ENCODE measurements around the gene LYZL2. TPM values are rescaled to one million over a fixed set of nuclear protein-coding genes. Genes with fewer than 3 reads are reported as not detected.
"Not testable (repeated sequence)": the region's sequence is repeated elsewhere in the genome, so short reads cannot be mapped to it uniquely, and the experiment has no call there.

LYZL2 gene
- total RNA-seq, 4 donors from 2014 or later: not detected

DNA sequence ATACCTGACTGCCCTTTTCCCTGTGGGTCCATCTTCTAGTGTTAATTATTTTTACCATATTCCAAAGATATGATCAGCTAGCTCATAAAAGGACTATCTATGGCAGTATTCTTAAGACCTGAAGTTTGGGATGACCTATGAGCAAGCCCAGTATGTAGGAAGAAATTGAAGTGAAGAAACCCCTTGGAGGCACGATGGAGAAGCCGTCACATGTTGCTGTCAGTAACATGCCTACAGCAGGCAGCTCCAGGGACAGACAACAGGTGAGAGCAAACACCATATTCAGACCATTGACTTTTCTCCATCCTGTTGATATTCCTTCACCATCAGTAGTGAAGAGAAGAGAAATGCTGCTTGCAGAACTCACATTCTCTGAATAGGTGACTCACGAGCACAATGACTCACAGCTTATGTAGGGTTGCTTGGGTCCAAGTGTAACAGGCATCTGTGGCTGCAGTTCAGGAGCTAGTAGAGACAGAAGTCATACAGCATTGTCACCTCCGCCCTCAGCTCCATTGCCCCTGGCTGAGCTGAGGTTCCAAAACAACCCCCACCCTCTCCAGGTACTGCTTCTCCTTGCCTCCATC is 8.4 kb upstream of the LYZL2 start:
- TF ChIP-seq EP300 (IDR thresholded peaks at IDR 0.05) (no peak), POLR2A (IDR thresholded peaks at IDR 0.05; ENCODE audit: low read depth) (no peak)
- TF ChIP-seq, protein P1, sequence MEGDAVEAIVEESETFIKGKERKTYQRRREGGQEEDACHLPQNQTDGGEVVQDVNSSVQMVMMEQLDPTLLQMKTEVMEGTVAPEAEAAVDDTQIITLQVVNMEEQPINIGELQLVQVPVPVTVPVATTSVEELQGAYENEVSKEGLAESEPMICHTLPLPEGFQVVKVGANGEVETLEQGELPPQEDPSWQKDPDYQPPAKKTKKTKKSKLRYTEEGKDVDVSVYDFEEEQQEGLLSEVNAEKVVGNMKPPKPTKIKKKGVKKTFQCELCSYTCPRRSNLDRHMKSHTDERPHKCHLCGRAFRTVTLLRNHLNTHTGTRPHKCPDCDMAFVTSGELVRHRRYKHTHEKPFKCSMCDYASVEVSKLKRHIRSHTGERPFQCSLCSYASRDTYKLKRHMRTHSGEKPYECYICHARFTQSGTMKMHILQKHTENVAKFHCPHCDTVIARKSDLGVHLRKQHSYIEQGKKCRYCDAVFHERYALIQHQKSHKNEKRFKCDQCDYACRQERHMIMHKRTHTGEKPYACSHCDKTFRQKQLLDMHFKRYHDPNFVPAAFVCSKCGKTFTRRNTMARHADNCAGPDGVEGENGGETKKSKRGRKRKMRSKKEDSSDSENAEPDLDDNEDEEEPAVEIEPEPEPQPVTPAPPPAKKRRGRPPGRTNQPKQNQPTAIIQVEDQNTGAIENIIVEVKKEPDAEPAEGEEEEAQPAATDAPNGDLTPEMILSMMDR (IDR thresholded peaks at IDR 0.05): no peak
- no peaks in the 10 kb centered on the region for H3K36me3 ChIP-seq
- 80% methylated on average over 4 of the region's 4 CpGs for WGBS
- no peak for DNase-seq (ENCODE audit: extremely low spot score)
- no peak overlapping the region for H3K27ac ChIP-seq (replicated peaks in 1 of 4)
- H3K4me1 ChIP-seq: peaks cover 0 to 11% (median 0%) of the 10 kb centered on the region in 4 donors
- H3K27me3 ChIP-seq: no peaks in the 10 kb centered on the region
- H3K9me3 ChIP-seq: no peaks in the 10 kb centered on the region
- no peak overlapping the region for H3K4me3 ChIP-seq
- intact Hi-C loops (cut with DNase I): no loop called here

DNA sequence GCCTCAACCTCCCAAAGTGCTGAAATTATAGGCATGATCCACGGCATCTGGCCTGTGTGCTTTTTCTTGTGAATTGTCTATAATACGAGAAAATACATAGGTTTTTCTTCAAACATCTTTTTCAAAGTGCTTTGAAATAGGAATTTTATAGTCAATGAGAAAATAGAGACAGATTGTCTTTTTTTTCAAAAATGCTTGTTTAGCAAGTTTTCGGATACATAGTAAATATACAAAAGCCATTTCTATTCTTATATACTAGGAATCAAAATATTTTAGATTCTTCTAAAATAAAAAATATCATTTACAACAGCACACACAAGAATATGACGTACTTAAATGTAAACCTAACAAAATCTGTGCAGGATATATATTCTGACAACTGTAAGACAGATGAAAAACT is 1.6 kb upstream of the LYZL2 start:
- WGBS: 93% methylated on average over 4 of the region's 4 CpGs
- Histone ChIP-seq H3K27me3 (no peaks in the 10 kb centered on the region), H3K36me3 (no peaks in the 10 kb centered on the region), H3K9me3 (no peaks in the 10 kb centered on the region), H3K4me3 (no peak overlapping the region), H3K27ac (replicated peaks in 1 of 4) (no peak overlapping the region), H3K4me1 (no peaks in the 10 kb centered on the region)
- DNase-seq (ENCODE audit: extremely low spot score): no peak
- TF ChIP-seq EP300 (IDR thresholded peaks at IDR 0.05) (no peak), POLR2AphosphoS5 (IDR thresholded peaks at IDR 0.05) (no peak), POLR2A (IDR thresholded peaks at IDR 0.05; ENCODE audit: low read depth) (no peak)
- TF ChIP-seq, protein P1 (IDR thresholded peaks at IDR 0.05): no peak
- intact Hi-C loops (cut with DNase I): no loop called here

DNA sequence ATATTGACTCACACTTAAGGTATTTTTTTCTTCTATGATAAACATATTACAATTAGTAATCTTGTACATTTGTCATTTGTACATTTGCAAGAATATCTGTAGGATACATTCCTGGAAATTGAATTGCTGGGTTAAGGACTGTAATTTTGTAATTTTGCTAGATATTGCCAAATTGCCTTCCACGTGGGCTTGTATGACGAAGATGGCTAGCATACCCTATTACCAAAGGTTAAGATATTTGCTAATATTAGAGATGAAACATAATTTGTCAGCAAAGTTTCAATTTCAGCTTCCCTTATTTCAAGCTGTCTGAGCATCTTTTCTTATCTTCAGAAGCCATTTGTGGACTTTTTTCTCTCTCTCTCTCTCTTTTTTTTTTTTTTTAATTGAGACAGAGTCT is 1.0 kb upstream of the LYZL2 start:
- intact Hi-C loops (cut with DNase I): no loop called here
- Histone ChIP-seq H3K9me3 (no peaks in the 10 kb centered on the region), H3K4me1 (no peaks in the 10 kb centered on the region), H3K27me3 (no peaks in the 10 kb centered on the region), H3K36me3 (no peaks in the 10 kb centered on the region), H3K27ac (replicated peaks in 1 of 4) (no peak overlapping the region), H3K4me3 (no peak overlapping the region)
- DNase-seq (ENCODE audit: extremely low spot score): no peak
- WGBS: 73% methylated on average over 2 of the region's 2 CpGs
- TF ChIP-seq EP300 (IDR thresholded peaks at IDR 0.05): no peak
- TF ChIP-seq POLR2AphosphoS5 (IDR thresholded peaks at IDR 0.05): no peak
- TF ChIP-seq, protein P1 (IDR thresholded peaks at IDR 0.05): no peak
- TF ChIP-seq POLR2A (IDR thresholded peaks at IDR 0.05; ENCODE audit: low read depth): no peak

DNA sequence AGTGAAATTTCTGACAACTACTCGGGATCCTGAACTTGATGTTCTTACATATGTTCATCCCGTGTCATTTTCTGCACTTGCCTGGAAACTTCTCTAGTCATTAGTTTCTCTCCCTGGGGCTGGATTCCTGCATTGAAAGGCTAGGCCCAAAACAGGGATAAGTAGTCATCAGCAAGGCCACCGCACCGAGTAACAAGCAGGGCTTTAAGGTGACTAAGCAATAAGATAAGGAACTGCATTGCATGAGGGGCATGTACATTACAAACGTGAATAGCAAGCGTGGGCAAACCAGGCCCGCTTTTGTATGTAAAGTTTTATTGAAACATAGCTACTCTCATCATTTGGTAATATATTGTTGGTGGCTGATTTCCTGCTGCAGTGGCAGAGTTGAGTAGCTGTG is 977 bp downstream of the LYZL2 start:
- H3K9me3 ChIP-seq; H3K27me3 ChIP-seq; DNase-seq (ENCODE audit: extremely low spot score); intact Hi-C loops (cut with DNase I); H3K27ac ChIP-seq (replicated peaks in 1 of 4); H3K4me3 ChIP-seq; H3K4me1 ChIP-seq; H3K36me3 ChIP-seq: not testable (repeated sequence)
- WGBS: 93% methylated on average over 7 of the region's 7 CpGs

DNA sequence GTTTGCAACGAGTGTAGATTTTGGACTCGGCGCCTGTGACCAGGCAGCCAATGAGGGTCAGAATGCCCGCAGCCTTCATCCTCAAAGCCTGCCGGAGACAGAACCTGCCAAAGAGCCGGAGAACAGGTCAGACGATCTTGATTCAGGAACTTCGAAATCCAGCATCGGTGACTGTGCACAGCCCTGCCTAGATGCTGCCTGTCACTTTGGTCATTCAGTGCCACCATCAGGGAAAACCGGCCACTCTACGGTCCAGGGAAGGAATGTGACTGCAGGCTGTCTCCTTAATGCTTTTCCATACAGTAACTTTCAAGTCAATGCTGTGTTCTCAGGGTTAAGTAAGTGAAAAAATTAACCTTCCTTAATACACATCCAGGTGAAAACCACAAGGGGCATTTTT is 2.7 kb downstream of the LYZL2 start:
- H3K9me3 ChIP-seq; H3K4me1 ChIP-seq; intact Hi-C loops (cut with DNase I); H3K27ac ChIP-seq (replicated peaks in 1 of 4); H3K27me3 ChIP-seq; DNase-seq (ENCODE audit: extremely low spot score); H3K36me3 ChIP-seq; H3K4me3 ChIP-seq: not testable (repeated sequence)
- WGBS: 93% methylated on average over 5 of the region's 11 CpGs

DNA sequence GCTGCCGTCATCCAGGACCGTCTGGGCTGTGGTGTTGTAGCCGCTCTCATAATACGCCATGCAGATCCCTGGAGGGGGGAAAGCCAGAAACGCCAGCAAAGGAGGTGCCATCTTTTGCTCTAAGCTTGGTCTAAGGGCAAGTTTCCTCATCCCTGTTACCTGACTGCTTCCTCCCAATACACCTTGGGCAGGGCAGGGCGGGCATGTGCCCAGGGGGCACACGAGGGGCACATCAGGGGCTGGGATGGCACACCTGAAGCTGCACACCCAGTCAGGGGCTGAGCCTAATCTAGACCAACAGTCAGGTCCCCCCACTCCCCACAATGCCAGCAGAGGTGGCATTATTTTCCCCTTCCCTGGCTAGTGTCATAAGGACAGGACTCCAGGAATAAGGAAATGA is 3.4 kb downstream of the LYZL2 start:
- WGBS: 100% methylated on average over 3 of the region's 7 CpGs
- intact Hi-C loops (cut with DNase I); H3K27me3 ChIP-seq; H3K4me3 ChIP-seq; H3K36me3 ChIP-seq; DNase-seq (ENCODE audit: extremely low spot score); H3K4me1 ChIP-seq; H3K27ac ChIP-seq (replicated peaks in 1 of 4); H3K9me3 ChIP-seq: not testable (repeated sequence)
